CD4-positive, alpha-beta T cell treated with Interleukin-10 for 1 hour (primary cell): ENCODE results near the gene PSME2.

ENCODE experiments used
- DNase-seq: peaks from one replicate; pipeline ENCODE4 v3.0.0-alpha.2; 2020

PSME2 gene

GRCh38 chr14:24146453-24146977 lies at the start of gene PSME2:
TSS of gene PSME2 (minus strand) at chr14:24146610. CDS start at chr14:24146581, 29 bp downstream.
- peak; percentile 90 for DNase-seq

- DNase-seq: peak; percentile 92
Observed at GRCh38 chr14:24195186-24196070, 49.0 kb upstream of the PSME2 start, which contains the start of gene TM9SF1. TSS of gene TM9SF1 (minus strand) at chr14:24195441. CDS start at chr14:24195019, 422 bp downstream.

- DNase-seq: no peak
Observed at GRCh38 chr14:24194873-24195185, 48.4 kb upstream of the PSME2 start.

GRCh38 chr14:24194186-24194872 lies 47.9 kb upstream of the PSME2 start:
- DNase-seq: no peak

GRCh38 chr14:24192933-24193332 lies 46.5 kb upstream of the PSME2 start:
- DNase-seq: no peak

GRCh38 chr14:24190416-24190815 lies 44.0 kb upstream of the PSME2 start:
- no peak for DNase-seq

GRCh38 chr14:24189460-24189859 lies 43.0 kb upstream of the PSME2 start:
- no peak for DNase-seq

- DNase-seq: no peak
Observed at GRCh38 chr14:24189059-24189375, 42.6 kb upstream of the PSME2 start.

- DNase-seq: peak; percentile 97
Observed at GRCh38 chr14:24188251-24189058, 42.0 kb upstream of the PSME2 start, which contains the start of gene IPO4. TSS of gene IPO4 (minus strand) at chr14:24188816. CDS start at chr14:24188787, 29 bp downstream.

GRCh38 chr14:24187539-24187915 lies 41.1 kb upstream of the PSME2 start:
- no peak for DNase-seq

GRCh38 chr14:24186831-24187538 lies 40.6 kb upstream of the PSME2 start:
- no peak for DNase-seq

GRCh38 chr14:24185741-24186140 lies 39.3 kb upstream of the PSME2 start:
- no peak for DNase-seq

- no peak for DNase-seq
Observed at GRCh38 chr14:24185026-24185425, 38.6 kb upstream of the PSME2 start.

GRCh38 chr14:24184104-24184970 lies 37.9 kb upstream of the PSME2 start:
- no peak for DNase-seq

GRCh38 chr14:24183014-24183481 lies 36.6 kb upstream of the PSME2 start:
- no peak for DNase-seq

GRCh38 chr14:24182110-24182882 lies 35.9 kb upstream of the PSME2 start:
- DNase-seq: no peak

GRCh38 chr14:24181371-24182077 lies 35.1 kb upstream of the PSME2 start:
- DNase-seq: no peak

- DNase-seq: no peak
Observed at GRCh38 chr14:24179961-24180796, 33.8 kb upstream of the PSME2 start.
